Activated T-helper 1 cell treated with anti-CD3 and anti-CD28 coated beads, Interleukin-2, amount 50 U/mL, for 16 hours (primary cell): ENCODE measurements around the gene AMZ1.

Experiments
- DNase-seq, 2 donors: peaks; one replicate each; pipeline ENCODE4 v3.0.0-alpha.2; 2020; ENCODE audit warnings: low read depth in 1 of 2, low spot score in 1 of 2

AMZ1 gene

GRCh38 chr7:2650451-2650850, 37.6 kb upstream of the AMZ1 start:
- DNase-seq, result no peak

DNA sequence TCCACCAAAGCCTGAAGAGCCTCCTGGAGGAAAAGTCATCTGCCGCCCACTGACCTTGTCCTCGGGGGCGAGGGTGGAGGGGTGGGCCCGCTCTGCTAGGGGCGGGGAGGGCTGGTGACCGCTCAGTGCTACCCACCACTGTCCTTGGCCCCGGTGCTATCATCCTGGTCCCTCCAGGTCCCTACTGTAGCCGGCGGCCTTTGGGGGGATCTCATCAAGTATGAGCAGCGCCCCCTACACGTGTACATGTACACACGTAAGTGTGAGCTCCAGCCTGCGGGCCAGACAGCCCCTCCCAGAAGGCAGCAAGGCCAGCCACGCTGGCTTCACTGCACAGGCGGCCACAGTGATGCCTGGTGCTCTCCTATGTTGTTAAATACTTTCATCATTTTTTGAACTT, 36.7 kb upstream of the AMZ1 start:
- DNase-seq, result no peak

GRCh38 chr7:2651847-2652735, 35.9 kb upstream of the AMZ1 start:
- no peak for DNase-seq

DNA sequence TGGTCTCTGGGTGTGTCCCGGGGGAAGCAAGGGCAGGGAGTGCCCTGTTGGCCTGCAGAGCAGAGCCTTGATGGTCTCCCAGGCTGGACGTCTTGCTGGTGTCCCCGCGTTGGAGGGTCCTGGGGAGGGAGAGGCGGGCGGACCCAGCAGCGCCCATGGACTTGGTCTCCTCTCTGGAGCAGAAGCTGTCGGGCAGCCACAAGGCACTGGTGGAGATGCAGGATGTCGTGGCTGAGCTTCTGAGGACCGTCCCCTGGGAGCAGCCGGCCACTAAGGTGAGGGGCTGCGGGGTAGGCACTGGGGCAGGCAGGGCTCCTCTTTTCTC, 35.3 kb upstream of the AMZ1 start:
- no peak for DNase-seq

DNA sequence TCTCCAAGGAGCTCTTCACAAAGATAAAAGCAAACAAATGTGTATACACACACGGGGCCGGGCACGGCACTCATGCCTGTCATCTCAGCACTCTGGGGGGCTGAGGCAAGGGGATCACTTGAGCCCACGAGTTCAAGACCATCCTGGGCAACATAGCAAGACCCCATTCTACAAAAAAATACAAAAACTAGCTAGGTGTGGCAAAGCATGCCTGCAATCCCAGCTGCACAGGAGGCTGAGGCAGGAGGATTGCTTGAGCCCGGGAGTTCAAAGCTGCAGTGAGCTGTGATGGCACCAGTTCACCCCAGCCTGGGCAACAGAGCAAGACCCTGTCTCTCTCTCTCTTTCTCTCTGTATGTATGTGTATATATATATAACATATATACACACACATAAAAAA, 33.9 kb upstream of the AMZ1 start:
- DNase-seq, result no peak

DNA sequence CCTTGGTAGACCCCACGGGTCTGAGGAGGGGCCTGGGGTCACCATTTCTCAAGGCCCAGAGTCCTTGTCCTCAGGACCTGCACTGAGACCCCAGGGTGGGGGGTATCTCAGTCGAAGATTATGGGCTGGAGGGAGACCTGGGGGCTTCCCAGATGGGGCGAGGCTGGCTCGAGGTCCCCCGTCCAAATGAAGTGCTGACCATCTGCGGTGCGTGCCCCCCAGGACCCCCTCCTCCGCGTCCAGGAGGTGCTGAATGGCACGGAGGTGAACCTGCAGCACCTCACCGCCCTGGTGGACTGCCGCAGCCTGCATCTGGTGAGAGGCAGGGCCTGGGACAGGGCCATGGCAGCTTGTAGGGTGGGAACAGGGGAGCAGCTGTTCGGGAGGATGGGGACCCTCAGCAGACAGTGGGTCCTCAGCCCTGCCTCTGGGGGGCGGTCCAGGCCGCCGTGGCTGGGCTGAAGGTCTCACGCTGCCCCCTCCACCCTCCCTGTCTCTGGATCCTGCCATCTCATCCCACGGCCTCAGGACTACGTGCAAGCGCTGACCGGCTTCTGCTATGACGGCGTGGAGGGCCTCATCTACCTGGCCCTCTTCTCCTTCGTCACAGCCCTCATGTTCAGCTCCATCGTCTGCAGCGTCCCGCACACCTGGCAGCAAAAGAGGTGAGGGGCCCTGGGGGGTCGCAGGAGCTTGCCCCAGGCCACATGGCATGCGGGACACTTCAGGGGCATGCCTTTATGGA, 32.0 kb upstream of the AMZ1 start:
- DNase-seq, result no peak

DNA sequence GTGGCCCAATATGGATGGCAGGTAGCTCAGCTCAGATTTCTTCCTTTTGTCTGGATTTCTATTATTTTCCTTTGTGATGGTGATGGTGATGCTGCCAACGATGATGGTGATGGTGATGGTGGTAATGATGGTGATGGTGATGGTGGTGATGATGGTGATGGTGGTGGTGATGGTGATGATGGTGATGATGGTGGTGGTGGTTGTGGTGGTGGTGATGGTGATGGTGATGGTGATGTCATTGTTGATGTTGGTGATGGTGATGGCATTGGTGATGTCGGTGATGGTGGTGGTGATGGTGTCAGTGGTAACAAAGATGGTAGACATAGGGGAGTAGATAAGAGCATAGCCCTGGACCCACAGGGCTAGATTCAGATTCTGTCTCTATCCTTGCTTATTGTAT, 30.8 kb upstream of the AMZ1 start:
- DNase-seq, result no peak

DNA sequence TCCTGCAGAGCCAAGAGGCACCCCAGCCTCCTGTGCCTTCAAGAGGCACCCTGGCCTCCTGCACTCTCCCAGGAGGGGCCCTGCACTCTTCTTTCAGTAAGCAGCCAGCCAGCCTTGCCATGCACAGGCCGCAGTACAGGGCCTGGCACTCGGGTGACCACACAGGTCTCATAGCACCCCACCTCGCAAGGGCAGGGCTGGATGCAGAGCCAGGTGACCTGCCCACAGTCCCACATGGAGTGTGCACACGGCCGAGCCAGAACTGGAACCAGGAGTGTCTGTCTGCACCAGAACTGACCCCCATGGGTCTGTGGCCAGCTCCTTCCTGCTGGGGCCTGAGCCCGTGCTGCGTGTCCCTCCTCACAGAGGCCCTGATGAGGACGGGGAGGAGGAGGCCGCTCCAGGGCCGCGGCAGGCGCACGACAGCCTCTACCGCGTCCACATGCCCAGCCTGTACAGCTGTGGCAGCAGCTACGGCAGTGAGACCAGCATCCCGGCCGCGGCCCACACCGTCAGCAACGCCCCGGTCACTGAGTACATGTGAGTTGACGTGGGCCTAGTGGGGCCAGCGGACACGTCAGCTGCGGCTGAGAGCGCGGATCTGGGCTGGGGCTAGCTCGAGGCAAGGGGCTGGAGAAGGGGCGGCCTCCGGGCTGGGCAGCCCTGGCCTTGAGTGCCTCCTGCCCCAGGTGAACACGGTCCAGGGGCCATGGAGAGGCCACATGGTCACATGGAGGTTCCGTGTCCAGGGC, 29.9 kb upstream of the AMZ1 start:
- no peak for DNase-seq

DNA sequence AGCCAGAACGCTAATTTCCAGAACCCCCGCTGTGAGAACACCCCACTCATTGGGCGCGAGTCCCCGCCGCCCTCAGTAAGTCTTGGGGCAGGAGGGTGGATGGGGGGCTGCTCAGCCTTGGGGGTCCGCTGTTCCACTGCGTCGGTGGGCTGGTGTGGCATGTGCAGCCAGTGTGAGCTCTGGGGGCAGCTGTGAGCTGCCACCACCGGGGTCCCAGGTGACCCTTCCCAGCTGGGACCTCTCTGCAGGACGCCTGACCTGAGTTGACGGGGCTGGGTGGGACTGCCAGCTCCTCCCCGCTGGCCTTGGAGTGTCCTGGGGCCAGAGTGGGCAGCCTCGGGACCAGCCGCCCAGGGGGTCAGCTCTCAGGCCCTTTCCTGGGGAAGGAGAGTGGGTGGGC, 29.1 kb upstream of the AMZ1 start:
- DNase-seq, result no peak

DNA sequence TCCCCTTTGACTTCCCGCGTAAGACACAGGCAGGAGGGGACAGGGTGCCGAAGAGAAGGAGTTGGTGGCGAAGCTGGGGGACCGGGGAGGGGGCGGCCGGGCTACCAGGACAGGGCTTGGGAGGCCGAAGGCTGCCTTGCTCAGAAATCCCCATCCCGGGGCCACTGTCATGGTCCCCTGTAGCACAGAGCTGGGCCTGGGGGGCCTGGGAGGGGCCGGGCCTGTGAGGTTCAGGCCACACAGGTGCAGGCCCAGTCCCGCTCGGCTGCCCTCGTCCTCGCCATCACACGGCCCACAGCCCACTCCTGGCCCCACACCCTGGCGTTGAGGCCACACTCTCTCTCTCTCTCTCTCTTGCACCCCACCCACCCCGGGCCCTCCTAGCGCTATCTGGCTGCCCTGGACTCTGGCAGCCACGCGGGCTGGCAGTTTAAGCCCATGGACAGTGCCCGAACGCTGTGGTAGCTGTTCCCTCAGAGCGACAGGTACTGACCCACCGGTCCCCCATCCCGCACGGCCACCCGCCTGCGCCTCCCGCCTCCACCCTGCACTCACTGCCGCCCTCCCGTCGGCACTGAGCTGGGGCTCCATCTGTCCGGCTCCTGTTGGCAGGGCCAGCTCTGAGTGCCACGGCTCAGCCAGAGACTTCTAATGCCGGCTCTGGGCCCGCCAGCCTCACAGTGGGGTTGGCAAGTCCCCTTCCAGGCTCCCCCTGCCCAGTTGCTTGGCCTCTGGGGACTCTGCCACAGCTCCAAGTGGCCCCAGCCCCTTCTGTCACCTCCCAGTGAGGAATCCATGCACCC, 28.2 kb upstream of the AMZ1 start:
- DNase-seq, result no peak

- no peak for DNase-seq
These were observed 27.5 kb upstream of the AMZ1 start for GRCh38 chr7:2660359-2661095.

DNA sequence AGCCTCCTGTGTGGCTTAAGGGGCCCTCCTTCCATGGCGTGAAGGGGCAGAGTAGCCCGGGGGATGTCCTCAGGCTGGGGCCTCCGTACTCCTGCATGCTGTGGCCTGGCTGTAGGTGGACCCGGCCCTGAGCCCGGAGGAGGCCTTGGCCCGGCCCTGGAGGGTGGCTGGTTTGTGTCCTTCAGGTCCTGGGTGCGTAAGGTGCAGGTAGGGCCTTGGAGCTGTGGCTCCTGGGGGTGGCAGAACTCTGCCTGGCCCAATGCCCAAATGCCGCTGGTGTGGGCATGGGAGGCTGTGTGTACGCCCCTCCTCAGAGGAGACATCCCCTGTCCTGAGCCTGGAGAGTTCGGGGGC, 26.9 kb upstream of the AMZ1 start:
- no peak for DNase-seq

DNA sequence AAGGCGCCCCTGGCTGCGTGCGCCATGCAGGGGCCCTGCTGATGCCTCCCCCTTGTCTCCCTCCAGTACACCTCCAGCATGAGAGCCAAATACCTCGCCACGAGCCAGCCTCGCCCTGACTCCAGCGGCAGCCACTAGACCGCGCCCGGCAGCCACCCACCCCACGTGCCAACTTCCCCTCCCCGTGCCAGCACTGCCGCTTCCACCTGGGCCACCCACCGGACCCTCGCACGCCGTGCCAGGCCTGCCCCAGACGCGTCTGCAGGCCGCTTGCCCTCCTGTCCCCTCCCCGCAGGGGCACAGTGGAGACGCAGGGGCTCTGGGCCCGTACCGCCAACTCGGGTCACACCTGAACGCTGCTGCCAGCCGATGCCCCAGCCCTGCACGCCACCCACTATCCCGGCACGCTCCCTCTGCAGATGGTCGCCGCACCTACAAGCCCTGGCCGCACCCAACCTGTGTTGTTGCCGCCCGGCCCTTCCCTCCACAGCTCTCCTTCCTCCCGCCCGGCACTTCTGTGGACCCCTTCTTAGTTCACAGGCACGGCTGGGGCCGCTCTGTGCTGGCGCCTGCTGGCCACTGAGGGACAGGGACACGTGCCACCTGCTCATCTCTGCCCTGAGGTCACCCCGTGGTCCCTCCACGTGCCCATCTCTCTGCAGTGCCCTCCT, 26.3 kb upstream of the AMZ1 start:
- DNase-seq, result no peak

DNA sequence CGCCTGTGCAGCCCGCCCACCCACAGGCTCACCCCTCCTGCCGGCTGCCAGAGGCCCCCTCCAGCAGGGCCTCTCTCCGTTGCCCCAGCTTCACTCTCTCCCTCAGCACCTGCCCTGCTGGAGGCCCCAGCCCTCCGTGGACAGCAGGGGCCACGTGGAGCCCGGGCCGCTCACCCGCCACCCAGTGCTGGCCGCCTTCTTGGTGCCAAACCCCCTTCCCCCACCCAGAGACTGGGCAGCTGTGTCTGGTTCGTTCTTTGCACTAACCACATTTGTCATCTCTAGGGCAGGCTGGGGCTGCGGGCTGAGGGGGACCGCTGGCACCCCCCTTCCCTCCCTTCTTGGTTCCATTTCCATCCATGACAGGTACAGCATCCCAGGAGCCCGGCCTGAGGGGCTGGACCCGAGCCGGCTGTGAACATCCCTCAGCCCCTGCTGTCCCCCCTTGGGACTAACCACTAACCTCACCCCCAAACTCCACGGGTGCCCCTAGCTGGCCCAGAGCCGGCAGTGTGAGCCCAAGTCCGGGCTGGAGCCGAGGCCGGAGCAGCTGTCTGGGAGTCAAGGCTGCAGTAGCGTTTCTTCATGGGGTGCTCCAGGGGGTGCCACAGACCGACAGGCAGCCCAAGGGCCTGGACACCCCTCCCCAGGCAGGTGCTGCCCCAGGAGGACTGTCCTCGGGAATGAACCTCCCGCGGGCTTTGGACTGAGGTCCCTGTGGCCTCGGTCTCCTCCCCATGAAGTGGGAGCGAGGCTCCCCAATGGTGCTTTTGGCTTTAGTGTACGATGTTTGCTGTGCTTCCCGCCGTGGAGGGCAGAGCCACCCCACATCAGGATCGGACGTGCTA, 25.5 kb upstream of the AMZ1 start:
- no peak for DNase-seq

DNA sequence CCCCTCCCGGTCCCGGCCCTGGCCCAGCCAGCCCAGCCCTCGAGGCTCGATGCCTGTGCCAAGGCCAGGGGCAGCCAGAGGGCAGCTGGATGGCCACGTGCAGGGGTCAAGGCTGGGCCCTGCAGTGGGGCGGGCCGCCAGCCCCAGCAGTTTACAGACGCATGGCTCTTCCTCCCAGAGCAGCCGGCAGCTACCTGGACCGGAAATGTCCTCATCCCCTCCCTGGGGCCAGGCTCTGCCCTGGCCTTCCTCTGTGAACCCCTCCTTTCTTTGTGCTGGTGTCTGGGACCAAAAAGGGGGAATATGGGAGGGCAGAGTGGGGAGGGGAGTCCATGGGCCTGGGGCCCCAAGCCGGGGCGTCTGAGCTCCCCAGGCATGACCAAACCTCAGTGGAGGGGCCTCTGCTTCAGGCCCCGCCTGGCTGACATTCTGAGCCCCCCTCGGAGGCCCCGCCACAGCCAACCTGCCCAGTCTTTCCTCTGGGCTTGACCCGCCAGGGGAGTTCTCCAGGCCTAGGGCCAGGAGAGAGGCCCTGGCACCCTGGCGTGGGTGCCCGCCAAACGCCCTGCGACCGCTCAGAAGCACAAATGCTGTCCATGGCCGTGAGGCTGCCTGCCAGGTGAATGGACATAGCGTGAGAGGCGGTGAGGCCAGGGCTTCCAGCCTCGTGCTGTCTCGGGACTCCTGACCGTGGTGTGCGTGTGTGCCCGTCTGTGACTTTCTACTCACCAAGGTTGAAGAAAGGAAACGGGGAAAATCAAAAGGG, 24.7 kb upstream of the AMZ1 start:
- DNase-seq, result no peak

GRCh38 chr7:2663960-2664359, 24.0 kb upstream of the AMZ1 start:
- no peak for DNase-seq

DNA sequence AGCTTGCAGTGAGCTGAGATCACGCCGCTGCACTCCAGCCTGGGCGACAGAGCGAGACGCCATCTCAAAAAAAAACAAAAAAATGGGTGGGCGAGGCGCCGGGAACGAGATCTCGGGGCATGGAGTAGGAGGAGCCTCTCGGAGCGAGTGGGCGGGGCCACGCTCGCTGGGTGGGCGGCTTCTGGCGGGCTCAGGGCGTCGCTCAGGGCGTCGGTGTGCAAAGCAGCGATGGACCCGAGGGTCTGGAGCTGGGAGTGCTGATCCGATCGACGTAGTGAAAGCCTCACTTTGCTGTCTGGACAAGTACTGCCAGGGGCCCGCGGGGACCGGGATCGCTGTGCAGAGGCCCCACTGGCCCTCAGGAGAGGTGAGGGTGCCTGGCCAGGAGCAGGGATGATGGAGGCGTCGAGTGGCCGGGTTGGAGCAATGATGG, 22.6 kb upstream of the AMZ1 start:
- no peak for DNase-seq

DNA sequence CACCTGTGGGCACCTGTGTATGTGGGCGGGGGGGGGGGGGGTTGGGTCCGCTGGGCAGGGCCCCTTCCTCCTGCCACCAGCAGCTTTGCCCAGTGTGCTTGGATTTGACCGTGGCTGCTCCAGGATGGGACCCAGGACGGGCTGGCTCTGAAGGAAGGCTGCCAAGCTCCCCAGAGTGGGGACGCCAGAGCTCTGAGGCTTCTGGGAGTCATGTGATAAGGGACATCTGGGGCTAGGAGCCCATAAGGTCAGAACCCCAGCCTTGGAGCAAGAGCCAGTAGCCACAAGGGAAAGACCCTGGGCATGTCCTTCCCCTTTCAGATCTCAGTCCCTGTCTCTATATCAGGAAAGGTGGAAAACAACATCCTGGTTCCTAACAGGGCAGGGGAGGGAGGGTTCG, 21.8 kb upstream of the AMZ1 start:
- DNase-seq, result no peak
